Measurements from ENCODE around the gene CHMP5.

GRCh38 chr9:33263131-33264002 lies 1.5 kb upstream of the CHMP5 start:
- TF ChIP-seq CSDC2 (CRISPR knock-in tag; IDR thresholded peaks at IDR 0.05) = no peak
- no peak for TF ChIP-seq ZNF70 (CRISPR knock-in tag; IDR thresholded peaks at IDR 0.05)
- TF ChIP-seq PATZ1 (CRISPR knock-in tag; IDR thresholded peaks at IDR 0.05; ENCODE audit: borderline replicate concordance) = no peak
- TF ChIP-seq ZFP30 (CRISPR knock-in tag; IDR thresholded peaks at IDR 0.05) = no peak
- TF ChIP-seq ZNF8 (CRISPR knock-in tag; IDR thresholded peaks at IDR 0.05) = no peak
- TF ChIP-seq RARB (CRISPR knock-in tag; IDR thresholded peaks at IDR 0.05) = no peak
- no peak for TF ChIP-seq BACH2 (CRISPR knock-in tag; IDR thresholded peaks at IDR 0.05; ENCODE audit: borderline replicate concordance)
- no peak for TF ChIP-seq CREB5 (CRISPR knock-in tag; IDR thresholded peaks at IDR 0.05; ENCODE audit: low read depth)
- TF ChIP-seq ZNF565 (CRISPR knock-in tag; conservative IDR thresholded peaks at IDR 0.05; ENCODE audit: low read depth) = no peak
